ENCODE measurements around the gene MYLK2. TPM values are rescaled to one million over a fixed set of nuclear protein-coding genes. Genes with fewer than 3 reads are reported as not detected.
A peak's percentile ranks its signal among the peaks of the same experiment; 100 is the strongest.

The MYLK2 gene
- total RNA-seq, 4 donors from 2014 or later, result 0.57 TPM; not detected in 3

DNA sequence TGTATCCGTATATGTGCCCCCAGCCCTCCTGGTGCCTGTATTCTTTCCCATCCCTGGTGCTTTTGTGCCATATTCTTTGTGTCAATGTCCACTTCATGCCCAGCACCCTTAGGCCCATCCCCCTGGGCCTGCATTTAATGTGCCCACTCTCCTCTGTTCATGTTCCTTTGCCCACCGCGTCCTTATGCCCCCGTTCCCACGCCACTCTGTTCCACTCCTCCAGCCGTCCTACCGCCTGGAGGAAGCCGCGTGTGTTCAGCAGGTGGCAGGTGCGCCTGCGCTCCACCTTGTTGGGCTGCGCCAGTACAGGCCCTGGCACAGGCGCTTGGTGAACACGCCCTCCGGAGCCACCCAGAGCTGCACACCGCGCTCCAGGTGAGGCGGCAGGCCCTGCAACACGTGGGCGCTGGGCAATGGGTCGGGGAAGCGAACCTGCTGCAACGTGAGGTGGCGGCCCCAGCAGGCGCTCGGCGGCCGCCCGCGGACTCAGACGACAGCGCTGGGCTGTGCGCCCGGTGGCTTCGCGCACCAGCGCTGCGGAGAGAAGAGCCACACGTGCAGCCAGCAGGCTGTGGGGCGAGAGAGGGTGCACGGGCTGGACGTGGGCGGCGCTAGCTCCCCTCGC, 30.3 kb downstream of the MYLK2 start:
- Histone ChIP-seq H3K4me3 (no peak overlapping the region), H3K27me3 (no peaks in the 10 kb centered on the region)
- DNase-seq, result peak in 1 of 3 donors; percentile 69

GRCh38 chr20:31851240-31851955, 32.2 kb downstream of the MYLK2 start:
- Histone ChIP-seq H3K27ac (no peak overlapping the region), H3K9me3 (no peaks in the 10 kb centered on the region), H3K36me3 (no peaks in the 10 kb centered on the region), H3K4me3 (no peak overlapping the region), H3K4me1 (peaks cover 0 to 6% (median 2%) of the 10 kb centered on the region in 4 donors), H3K27me3 (no peaks in the 10 kb centered on the region)
- DNase-seq, result no peak
- TF ChIP-seq CTCF (IDR thresholded peaks at IDR 0.05) (no peak), POLR2A (IDR thresholded peaks at IDR 0.05) (no peak)

More for the DNA sequence above, 30.3 kb downstream of the MYLK2 start:
- Histone ChIP-seq H3K4me1 (peaks cover 0 to 6% (median 2%) of the 10 kb centered on the region in 4 donors), H3K36me3 (no peaks in the 10 kb centered on the region), H3K9me3 (no peaks in the 10 kb centered on the region), H3K27ac (no peak overlapping the region)
- no peak for TF ChIP-seq CTCF (IDR thresholded peaks at IDR 0.05)
- no peak for TF ChIP-seq POLR2A (IDR thresholded peaks at IDR 0.05)

GRCh38 chr20:31853481-31853880, 34.3 kb downstream of the MYLK2 start:
- no peaks in the 10 kb centered on the region for H3K27me3 ChIP-seq
- H3K4me1 ChIP-seq, result peaks cover 0 to 6% (median 2%) of the 10 kb centered on the region in 4 donors
- H3K9me3 ChIP-seq, result no peaks in the 10 kb centered on the region
- no peak overlapping the region for H3K4me3 ChIP-seq
- no peak for TF ChIP-seq POLR2A (IDR thresholded peaks at IDR 0.05)
- no peak for TF ChIP-seq CTCF (IDR thresholded peaks at IDR 0.05)
- H3K27ac ChIP-seq, result no peak overlapping the region
- DNase-seq, result peak in 1 of 3 donors; percentile 24
- H3K36me3 ChIP-seq, result no peaks in the 10 kb centered on the region

DNA sequence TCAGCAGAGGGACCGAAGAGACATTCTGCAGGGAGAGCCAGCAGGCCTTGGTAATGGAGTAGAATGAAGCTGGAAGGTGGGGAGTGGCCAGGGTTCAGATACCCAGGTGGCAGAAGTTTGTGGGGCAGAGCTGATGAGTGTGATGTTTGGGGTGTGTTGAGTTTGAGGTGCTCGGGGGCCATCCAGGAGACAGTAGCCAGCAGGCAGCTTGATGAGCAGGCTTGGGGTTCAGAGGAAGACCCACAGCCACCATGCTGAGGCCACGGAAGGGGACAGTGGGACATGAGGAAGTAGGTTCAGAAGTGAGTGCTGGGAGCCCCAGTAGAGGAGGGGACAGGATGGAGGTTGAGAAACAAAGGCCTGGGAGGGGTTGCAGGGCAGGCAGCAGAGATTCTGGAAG, 37.4 kb downstream of the MYLK2 start:
- DNase-seq, result no peak
- TF ChIP-seq POLR2A (IDR thresholded peaks at IDR 0.05) (no peak), CTCF (IDR thresholded peaks at IDR 0.05) (no peak)
- Histone ChIP-seq H3K4me3 (no peak overlapping the region), H3K9me3 (no peaks in the 10 kb centered on the region), H3K27me3 (no peaks in the 10 kb centered on the region), H3K27ac (no peak overlapping the region), H3K4me1 (peaks cover 0 to 16% (median 9%) of the 10 kb centered on the region in 4 donors), H3K36me3 (no peaks in the 10 kb centered on the region)

DNA sequence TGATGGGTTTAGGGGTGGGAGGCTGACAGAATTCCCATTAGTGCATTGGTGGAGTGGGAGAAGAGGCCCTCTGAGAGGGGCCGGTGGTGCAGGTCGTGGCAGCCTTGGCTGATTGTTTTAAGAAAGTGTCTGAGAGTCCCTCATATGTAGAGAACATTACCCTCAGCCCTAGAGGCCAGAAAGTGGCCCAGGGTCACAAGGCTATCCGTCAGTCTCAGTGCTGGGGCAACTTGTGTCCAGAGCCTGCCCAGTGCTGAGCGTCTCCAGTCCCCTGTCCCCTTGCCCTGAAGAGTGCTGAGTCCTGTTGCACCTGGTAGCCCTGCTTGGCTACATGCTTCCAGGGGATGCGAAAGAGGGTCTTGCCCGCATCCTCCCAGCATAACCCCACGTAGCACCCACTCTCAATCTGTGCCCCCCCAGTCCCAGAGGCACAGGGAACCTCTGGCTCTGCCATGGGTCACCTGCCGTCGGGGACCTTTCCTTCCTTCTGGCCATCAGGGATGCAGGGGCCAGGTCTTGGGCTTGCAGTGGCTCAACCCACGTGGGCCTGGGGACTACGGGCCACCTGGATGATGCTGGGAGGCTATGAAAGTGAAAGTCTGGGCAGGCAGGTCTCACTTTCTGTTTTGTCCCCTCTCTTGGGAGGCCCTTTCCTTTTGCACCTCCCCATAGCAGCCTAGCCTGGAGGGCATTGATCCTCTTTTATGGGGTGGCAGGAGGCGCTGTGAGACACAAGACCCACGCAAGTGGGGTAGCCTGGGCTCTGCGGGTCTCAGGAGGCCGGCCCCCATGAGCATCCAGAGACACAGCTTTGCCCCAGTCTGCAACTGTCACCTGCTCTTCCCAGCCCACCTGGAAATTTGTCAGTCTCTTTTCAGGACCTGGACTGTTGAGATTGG, 39.0 kb downstream of the MYLK2 start:
- no peak for TF ChIP-seq POLR2A (IDR thresholded peaks at IDR 0.05)
- TF ChIP-seq CTCF (IDR thresholded peaks at IDR 0.05), result no peak
- Histone ChIP-seq H3K27me3 (no peaks in the 10 kb centered on the region), H3K27ac (no peak overlapping the region), H3K36me3 (no peaks in the 10 kb centered on the region), H3K4me1 (peaks cover 0 to 13% (median 9%) of the 10 kb centered on the region in 4 donors), H3K9me3 (no peaks in the 10 kb centered on the region), H3K4me3 (no peak overlapping the region)
- DNase-seq, result peak in 2 of 3 donors; percentile 43 to 51
